SU-DHL-6 (cell line): Measurements from ENCODE around the gene CHRNA4.

Experiments
- EZH2phosphoT487 ChIP-seq: fragments of 200-600 bp; sonication (generic), shearing (Covaris generic); conservative IDR thresholded peaks from 2 replicates; pipeline ENCODE4 v1.6.1; 2018; ENCODE audit warnings: mild to moderate bottlenecking, antibody characterized with exemption, low read length, moderate library complexity, mixed read lengths
- TF ChIP-seq, protein P1 (sequence below): fragments of 200-600 bp; sonication (generic); IDR thresholded peaks from one replicate; pipeline ENCODE4 v1.5.1; 2017; ENCODE audit warnings: antibody characterized with exemption, mild to moderate bottlenecking, low read length, moderate library complexity; ENCODE audit not compliant: insufficient read depth, poor library complexity, severe bottlenecking

- TF ChIP-seq, protein P1, sequence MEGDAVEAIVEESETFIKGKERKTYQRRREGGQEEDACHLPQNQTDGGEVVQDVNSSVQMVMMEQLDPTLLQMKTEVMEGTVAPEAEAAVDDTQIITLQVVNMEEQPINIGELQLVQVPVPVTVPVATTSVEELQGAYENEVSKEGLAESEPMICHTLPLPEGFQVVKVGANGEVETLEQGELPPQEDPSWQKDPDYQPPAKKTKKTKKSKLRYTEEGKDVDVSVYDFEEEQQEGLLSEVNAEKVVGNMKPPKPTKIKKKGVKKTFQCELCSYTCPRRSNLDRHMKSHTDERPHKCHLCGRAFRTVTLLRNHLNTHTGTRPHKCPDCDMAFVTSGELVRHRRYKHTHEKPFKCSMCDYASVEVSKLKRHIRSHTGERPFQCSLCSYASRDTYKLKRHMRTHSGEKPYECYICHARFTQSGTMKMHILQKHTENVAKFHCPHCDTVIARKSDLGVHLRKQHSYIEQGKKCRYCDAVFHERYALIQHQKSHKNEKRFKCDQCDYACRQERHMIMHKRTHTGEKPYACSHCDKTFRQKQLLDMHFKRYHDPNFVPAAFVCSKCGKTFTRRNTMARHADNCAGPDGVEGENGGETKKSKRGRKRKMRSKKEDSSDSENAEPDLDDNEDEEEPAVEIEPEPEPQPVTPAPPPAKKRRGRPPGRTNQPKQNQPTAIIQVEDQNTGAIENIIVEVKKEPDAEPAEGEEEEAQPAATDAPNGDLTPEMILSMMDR = no peak
- no peak for TF ChIP-seq EZH2phosphoT487
Measured at GRCh38 chr20:63296531-63297299, 64.4 kb downstream of the CHRNA4 start.
